ENCODE results near the gene MMP2.

MMP2 gene

DNA sequence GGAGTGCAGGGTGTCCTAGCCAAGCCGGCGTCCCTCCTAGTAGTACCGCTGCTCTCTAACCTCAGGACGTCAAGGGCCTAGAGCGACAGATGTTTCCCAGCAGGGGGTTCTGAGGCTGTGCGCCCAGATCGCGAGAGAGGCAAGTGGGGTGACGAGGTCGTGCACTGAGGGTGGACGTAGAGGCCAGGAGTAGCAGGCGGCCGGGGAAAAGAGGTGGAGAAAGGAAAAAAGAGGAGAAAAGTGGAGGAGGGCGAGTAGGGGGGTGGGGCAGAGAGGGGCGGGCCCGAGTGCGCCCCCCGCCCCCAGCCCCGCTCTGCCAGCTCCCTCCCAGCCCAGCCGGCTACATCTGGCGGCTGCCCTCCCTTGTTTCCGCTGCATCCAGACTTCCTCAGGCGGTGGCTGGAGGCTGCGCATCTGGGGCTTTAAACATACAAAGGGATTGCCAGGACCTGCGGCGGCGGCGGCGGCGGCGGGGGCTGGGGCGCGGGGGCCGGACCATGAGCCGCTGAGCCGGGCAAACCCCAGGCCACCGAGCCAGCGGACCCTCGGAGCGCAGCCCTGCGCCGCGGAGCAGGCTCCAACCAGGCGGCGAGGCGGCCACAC lies at the start of gene MMP2:
Gene MMP2, plus strand, starts transcription at position 372 of the 603 bp plus-strand sequence. CDS start 282 bp downstream, outside the sequence.
- DNase-seq (ENCODE audit: low read depth in 2 of 2): no peak

GRCh38 chr16:55433030-55433429 lies 46.0 kb upstream of the MMP2 start:
- DNase-seq (ENCODE audit: low read depth in 2 of 2): no peak

DNA sequence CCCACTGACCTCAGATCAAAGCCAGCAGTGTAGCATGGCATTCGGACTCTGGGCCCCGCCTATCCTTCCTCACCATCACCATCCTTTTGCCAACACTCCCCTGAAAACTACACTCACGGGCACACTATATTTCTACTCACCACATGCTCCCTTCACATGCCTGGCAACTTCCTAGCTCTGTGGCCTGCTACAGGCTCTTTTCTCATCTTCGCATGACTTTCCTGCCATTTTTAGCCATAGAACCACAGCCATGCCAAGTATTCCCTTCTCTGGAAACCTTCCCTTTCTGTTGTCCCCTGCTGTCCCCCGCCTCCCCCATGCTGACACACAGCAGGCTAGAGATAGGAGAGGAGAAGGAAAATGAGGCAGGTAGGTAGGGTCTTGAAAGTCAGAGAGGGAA lies 45.5 kb upstream of the MMP2 start:
- no peak for DNase-seq (ENCODE audit: low read depth in 2 of 2)

DNA sequence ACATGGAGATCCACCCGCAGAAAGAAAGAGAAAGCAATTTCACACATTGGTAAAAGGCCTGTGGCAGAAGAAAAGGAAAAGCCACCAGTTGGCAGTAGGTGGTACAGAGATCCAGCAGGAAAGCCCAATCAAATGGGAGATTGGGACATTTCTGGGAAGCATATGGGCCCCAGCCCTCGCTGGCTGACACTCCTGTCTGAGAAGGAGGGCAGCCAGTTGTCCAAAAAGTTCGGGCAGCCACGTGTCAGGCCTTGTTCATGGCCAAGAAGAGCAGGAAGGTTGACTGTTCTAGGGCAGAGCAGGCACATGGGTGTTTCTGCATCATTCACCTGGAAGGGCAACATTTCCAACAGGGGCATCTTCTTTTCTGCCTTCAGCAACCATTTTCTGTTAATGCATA lies 45.0 kb upstream of the MMP2 start:
- DNase-seq (ENCODE audit: low read depth in 2 of 2): no peak

- DNase-seq (ENCODE audit: low read depth in 2 of 2): no peak
Observed at GRCh38 chr16:55435387-55435786, 43.6 kb upstream of the MMP2 start.

DNA sequence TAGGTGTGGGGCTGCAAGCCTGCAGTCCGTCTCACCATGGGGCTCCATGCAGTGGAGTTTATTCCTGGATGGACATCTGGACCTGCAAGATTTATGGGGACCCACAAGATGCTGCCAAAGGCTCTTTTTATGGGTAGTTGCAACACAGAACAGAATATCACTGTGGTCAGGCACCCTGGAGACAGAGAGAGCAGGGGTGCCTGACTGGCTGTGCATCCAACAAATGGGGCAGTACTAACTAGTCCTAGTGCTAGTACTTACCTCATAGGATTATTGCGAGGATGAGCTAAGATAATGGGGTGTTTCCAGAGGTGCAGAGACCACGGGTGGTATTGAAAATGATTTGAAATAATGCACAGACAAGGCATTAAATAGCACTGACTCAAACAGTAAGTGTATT lies 42.4 kb upstream of the MMP2 start:
- no peak for DNase-seq (ENCODE audit: low read depth in 2 of 2)

- no peak for DNase-seq (ENCODE audit: low read depth in 2 of 2)
Observed at GRCh38 chr16:55437625-55438024, 41.4 kb upstream of the MMP2 start.

- DNase-seq (ENCODE audit: low read depth in 2 of 2): no peak
Observed at GRCh38 chr16:55438281-55438680, 40.7 kb upstream of the MMP2 start.

DNA sequence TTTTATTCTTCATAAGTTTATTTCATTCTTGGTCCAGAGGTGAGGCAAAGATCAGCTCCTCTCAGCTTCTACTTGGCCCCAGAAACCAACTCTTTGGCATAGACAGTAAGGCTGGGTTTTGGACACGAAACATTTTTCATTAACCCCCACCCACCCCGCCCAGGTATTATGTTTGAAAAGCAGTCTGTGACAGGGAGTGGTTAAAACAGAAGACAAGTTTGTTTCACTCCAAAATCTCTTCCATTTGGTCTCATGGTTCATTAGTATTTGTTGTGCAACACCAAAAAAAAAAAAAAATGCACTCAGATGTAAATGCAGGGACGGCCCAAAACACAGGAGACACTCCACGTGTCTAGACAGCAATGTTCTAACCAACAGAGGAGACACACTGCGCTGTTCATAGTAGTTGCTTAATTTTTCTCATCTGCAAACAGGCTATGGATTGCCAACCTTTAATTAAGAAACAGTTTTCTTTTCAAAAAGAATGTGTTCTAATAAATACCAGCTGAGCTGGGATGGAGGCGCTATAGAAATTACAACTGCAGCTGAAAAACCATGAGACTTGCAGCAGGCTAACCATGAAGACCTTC lies 39.8 kb upstream of the MMP2 start:
- DNase-seq (ENCODE audit: low read depth in 2 of 2): no peak

DNA sequence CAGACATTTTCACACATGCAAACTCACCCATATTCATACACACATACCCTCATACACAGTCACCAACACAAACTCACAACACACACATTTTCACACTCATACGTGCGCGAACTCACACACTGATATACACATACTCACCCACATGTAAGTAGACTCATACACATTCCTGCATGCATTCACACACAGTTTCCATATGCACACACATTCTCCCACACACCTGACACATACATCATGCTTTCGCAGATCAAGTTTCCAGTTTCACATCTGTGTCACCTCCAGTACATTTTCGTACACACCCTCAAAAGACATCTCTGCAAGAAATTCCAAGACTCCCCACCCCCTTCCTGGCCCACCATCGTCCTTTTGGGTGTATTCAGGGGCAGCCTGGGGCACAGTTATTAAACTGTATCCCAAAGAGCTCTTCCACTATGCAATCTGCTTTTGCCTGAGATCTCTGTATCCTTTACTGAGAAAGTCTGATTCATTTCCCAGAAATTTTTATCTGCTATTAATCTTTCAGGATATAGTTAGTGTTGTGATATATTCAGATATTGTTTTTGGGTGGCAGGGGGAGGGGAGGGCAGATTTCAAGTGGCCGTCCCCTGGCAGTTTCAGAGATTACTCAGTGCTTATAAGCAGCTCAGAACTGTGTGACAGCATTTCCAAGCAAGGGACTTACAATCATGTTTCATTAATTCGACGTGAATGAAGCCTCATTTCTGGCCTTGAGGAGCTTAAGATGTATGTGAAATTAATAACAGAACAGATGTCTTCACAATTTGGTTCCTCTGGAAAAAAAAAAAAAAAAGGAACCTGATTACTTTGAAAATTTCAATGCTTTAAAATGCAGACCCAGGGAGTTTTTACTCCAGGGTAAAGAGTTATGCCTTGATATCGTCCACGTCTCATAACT lies 35.3 kb upstream of the MMP2 start:
- DNase-seq (ENCODE audit: low read depth in 2 of 2): no peak

DNA sequence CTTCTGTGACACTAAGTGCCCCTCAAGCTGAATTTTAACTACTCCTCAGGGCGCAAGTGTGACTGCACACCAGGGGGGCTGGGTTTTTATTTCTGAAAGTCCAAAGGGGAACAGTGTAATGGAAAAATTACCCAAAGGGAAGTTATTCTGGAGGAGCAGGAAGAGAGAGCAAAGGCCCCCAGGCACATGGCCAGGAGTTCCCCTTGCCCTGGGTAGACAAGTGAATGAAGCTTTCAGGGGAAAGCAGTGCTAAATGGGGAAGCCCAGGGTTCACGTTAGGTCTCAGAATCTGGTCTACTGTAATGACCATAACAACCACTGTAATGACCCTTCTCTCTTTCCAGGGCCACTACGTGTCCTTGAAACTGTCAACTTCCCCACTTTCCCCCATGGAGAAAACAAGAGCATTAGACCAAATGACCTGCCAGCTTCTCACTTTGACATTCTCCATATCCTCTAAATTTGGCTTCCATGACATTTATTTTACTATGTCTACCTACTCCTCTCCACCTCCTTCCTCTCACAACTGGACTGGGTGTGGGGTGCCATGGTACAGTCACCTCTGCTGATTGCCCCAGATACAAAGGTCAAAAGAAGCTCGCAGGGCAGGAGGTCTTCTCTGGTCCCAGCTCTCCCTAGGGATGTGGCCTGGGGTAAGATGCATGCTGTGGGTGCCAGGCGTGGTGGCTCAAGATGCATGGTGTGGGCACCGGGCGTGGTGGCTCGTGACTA lies 34.1 kb upstream of the MMP2 start:
- DNase-seq (ENCODE audit: low read depth in 2 of 2): no peak

DNA sequence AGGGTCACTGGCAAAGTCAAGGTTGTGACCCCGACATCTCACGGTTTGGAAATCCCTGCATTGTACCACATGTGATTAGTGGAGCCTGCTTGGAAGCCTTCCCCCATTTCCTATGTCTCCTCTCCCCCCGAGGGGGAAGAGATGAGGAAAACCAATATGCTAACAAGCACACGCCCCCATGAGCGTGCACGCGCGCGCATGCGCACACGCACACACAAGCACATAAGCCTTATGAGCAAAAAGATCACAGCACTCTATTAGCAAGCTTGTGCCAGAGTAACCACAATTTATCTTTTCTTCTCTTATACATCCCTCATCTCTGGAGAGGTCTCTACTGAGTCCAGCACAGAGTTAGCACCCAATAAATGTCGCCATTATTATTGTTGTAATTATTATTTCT lies 31.8 kb upstream of the MMP2 start:
- no peak for DNase-seq (ENCODE audit: low read depth in 2 of 2)

- DNase-seq (ENCODE audit: low read depth in 2 of 2): no peak
Observed at GRCh38 chr16:55452996-55453395, 26.0 kb upstream of the MMP2 start.

DNA sequence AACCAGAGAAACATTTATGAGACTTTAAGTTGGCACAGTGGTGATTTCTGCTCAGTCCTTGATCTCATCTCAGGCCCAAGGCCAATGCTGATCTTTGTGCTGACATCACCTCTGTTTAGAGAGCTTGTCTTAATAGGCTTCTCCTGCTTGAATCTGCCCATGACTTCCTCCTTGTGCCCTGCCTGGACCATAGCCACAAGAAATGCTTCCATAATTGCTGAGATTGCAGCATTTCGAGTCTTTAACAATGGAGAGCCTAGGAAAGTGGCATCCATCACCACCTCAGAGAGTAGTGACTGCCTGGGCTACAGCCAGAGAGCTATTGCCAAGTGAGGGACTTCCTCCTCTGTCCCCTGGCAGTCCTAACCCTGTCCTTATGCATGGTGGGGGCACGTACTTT lies 25.1 kb upstream of the MMP2 start:
- no peak for DNase-seq (ENCODE audit: low read depth in 2 of 2)

DNA sequence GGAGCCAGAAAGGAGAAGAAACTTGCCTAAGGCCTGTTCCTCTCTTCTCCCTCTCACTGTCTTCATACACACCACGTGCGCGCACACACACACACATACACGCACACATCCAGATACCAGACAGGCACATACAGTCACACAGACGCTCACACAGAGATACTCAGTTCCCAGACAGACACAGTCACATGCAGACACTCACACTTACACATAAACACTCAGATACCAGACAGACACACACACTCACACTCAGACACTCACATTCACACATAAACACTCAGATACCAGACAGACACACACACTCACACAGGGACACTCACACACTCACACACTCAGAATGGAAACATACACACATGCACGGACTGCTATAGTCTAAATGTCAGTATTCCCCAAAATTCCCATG lies 24.1 kb upstream of the MMP2 start:
- no peak for DNase-seq (ENCODE audit: low read depth in 2 of 2)

- DNase-seq (ENCODE audit: low read depth in 2 of 2): no peak
Observed at GRCh38 chr16:55462241-55462640, 16.8 kb upstream of the MMP2 start.

DNA sequence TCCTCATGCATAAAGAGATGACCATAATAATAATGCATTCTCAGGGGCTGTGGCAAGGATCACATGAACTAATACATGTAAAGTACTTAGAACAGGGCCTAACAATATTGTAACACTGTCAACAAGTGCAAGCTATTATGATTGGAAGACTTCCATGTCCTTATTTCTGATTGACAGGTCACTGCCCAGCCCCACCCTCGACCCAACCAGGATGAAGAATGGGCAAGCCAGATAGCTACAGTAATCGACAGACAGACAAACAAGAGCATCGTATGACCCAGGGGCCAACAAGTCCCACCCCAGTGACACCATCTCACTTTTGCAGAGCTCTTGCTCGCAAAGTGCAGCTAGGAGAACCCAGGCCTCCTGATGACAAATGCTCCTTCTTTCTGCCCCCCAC lies 14.6 kb upstream of the MMP2 start:
- DNase-seq (ENCODE audit: low read depth in 2 of 2): no peak

- peak; percentile 64 to 83 for DNase-seq (ENCODE audit: low read depth in 2 of 2)
Observed at GRCh38 chr16:55465077-55465896, 13.7 kb upstream of the MMP2 start.

DNA sequence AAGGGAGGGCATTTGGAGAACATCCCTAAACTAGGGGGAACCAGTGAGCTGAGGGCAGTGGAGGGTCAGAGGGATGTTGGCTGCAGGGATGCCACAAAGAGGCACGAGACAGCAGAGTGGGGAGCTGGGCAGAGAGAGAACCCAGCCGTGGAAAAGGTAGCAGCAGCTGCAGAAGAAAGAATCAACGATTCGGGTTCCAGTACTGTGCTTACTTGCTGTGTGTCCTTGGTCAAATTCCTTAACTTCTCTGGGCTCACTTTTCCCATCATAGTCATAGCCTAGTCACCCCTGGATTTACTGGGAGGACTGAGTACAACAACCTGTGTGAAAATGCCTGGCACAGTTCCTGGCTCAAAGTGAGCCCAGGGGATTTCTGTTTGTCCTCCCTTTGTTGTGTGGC lies 12.8 kb upstream of the MMP2 start:
- no peak for DNase-seq (ENCODE audit: low read depth in 2 of 2)

- DNase-seq (ENCODE audit: low read depth in 2 of 2): no peak
Observed at GRCh38 chr16:55467898-55468297, 11.1 kb upstream of the MMP2 start.

DNA sequence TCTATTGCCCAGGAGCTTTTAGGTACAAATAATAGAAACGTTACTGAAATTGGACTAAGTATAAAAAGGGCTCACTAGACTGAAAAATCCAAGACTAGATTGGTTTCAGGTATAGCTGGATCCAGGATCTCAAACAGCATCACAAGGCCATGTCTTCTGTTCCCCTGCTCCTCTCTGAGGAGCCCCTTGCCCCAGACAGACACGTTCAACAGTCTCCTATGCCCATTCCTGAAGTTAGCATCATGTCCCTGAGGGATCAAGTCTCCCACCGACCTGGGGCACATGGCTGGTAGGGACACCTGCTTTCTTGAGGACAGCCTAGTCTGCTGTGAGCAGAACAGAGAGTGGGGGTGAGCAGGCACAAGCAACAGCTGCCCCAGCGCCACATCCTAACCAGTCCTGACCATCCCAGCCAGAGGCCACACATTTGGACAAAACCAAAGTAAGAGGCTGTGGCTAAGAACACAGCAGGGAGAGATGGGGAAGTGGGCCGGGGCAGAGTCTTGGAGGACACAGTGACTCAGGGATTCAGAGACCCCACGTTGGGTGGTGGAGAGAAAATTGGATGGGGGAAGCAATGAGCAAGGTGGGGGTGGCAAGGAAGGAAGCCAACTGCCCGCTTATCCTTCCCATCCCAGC lies 10.5 kb upstream of the MMP2 start:
- DNase-seq (ENCODE audit: low read depth in 2 of 2): no peak

Data from stimulated activated CD8-positive, alpha-beta memory T cell treated with anti-CD3 and anti-CD28 coated beads, Interleukin-2, amount 100 ng/mL, for 48 hours (primary cell).